GM11168 (cell line): ENCODE data around the gene RBM33.
"Not testable (repeated sequence)": the region's sequence is repeated elsewhere in the genome, so short reads cannot be mapped to it uniquely, and the experiment has no call there.

Experiments used
- in situ Hi-C: fragments of 300-500 bp; cut with MboI; formaldehyde crosslinking; loops from one replicate; pipeline ENCODE4 v1.12.0; 2022; ENCODE audit warnings: low sequenced_read_pairs; ENCODE audit not compliant: unreplicated experiment

Gene RBM33

DNA sequence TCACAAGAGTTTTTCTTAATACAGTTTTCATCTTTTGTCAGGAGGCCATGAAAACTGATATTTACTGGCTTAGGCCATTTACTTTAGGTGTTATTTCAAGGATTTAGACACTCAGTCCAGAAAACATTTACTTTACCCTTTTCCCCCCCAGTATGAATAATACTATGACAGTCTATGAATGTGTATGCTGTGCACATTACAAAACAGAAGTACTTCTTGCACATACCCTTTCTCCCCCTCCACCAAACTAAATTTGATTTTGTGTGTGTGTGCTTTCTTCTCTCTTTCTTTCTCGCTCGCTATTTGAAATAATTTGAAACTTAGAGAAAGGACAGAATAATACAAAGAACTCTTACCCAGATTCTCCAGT lies 41.3 kb downstream of the RBM33 start:
- in situ Hi-C loops = no loop called here

DNA sequence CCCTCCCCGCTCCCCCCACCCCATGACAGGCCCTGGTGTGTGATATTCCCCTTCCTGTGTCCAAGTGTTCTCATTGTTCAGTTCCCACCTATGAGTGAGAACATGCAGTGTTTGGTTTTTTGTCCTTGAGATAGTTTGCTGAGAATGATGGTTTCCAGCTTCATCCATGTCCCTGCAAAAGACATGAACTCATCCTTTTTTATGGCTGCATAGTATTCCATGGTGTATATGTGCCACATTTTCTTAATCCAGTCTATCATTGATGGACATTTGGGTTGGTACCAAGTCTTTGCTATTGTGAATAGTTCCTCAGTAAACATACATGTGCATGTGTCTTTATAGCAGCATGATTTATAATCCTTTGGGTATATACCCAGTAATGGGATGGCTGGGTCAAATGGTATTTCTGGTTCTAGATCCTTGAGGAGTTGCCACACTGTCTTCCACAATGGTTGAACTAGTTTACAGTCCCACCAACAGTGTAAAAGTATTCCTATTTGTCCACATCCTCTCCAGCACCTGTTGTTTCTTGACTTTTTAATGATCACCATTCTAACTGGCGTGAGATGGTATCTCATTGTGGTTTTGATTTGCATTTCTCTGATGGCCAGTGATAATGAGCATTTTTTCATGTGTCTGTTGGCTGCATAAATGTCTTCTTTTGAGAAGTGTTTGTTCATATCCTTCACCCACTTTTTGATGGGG lies 42.3 kb downstream of the RBM33 start:
- in situ Hi-C loops = not testable (repeated sequence)

DNA sequence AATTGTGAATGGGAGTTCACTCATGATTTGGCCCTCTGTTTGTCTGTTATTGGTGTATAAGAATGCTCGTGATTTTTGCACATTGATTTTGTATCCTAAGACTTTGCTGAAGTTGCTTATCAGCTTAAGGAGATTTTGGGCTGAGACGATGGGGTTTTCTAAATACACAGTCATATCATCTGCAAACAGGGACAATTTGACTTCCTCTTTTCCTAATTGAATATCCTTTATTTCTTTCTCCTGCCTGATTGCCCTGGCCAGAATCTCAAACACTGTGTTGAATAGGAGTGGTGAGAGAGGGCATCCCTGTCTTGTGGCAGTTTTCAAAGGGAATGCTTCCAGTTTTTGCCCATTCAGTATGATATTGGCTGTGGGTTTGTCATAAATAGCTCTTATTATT lies 43.8 kb downstream of the RBM33 start:
- in situ Hi-C loops = not testable (repeated sequence)

DNA sequence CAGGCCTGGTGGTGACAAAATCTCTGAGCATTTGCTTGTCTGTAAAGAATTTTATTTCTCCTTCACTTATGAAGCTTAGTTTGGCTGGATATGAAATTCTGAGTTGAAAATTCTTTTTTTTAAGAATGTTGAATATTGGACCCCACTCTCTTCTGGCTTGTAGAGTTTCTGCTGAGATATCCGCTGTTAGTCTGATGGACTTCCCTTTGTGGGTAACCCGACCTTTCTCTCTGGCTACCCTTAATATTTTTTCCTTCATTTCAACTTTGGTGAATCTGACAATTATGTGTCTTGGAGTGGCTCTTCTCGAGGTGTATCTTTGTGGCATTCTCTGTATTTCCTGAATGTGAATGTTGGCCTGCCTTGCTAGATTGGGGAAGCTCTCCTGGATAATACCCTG lies 46.2 kb downstream of the RBM33 start:
- in situ Hi-C loops = not testable (repeated sequence)

- in situ Hi-C loops = no loop called here
Observed at GRCh38 chr7:155692317-155692716, 47.9 kb downstream of the RBM33 start.

DNA sequence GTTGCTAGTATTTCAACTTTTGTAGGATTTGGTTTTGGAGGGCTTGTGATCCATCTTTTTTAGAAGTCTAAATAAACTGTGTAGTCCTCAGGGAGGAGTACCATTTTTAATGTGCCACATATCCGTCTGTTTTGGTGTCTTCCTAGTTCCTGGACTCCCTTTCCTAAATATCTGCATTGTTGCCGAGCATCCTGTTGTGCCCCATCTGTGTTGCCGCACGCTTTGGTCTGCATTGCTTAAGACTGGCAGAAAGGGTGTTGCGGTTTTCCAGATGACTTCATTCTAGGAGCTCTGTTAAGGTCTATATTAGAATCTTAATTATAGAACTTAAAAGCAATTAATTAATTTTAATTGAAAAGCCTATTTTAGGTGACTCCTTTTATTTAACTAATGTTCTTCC lies 49.4 kb downstream of the RBM33 start:
- in situ Hi-C loops = no loop called here

DNA sequence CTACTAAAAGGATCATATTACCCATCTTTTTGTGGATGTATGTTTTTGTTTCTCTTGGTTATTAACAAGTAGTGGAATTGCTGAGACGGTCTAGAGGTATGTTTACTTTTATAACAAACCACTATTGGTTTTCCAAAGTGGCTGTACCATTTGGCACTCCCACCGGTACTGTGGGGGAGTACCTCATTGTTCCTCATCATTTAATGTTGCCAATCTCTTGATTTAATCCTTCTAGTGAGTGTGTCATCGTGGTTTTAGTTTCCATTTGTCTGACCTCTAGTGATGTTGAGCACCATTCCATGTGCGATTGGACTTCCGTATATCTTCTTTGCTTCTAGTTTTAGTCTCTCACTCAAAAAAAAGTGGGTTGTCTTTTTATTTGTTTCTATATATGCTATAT lies 50.4 kb downstream of the RBM33 start:
- in situ Hi-C loops = no loop called here

- in situ Hi-C loops = no loop called here
Observed at GRCh38 chr7:155696747-155697146, 52.3 kb downstream of the RBM33 start.

GRCh38 chr7:155698633-155699032 lies 54.2 kb downstream of the RBM33 start:
- in situ Hi-C loops = no loop called here

GRCh38 chr7:155699180-155699579 lies 54.7 kb downstream of the RBM33 start:
- in situ Hi-C loops = no loop called here

DNA sequence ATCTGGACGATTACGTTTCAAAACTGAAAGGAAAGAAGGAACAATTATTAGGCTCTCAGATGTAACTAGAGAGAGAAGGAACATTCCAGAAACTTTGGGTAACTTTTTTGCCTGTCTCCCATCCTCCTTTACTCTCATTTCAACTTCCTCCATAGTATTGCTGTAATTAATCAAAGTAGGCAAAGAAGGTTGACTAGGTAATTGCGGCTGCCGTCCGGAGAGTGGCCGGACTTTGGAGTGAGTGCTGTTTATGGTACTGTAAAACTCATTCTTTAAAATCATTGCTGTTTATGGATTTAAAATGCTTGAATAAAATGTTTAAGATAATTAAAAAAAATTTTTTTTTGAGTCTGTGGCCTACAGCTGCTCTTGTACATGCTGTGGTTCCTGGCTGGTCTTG lies 56.4 kb downstream of the RBM33 start:
- in situ Hi-C loops = no loop called here

DNA sequence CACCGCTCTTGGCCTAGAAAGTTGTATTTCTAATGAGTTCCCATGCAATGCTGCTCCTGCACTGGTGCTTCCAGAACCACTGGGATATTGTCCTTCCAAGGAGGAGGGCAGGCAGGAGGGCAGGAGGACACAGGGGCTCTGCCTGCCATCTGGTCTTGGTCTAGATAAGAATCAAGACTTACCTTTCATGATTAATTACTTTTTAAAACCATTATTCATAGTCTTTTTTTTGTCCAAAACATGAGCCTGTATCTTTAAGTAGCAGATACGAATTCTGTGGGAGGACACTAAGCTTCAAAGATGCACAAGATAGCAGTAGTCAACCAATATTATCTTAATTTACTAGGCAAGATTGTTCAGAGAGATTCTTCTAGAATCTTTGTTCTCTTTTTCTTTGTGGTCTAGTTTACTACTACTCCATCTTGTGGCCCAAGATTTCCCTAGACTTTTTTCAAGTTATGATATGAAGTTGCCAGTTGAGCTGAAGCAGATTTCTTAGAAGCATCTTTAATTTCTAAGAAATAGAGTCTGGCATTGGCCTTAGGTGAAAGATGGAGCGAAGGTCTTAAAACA lies 57.6 kb downstream of the RBM33 start:
- in situ Hi-C loops = no loop called here

GRCh38 chr7:155702616-155703015 lies 58.2 kb downstream of the RBM33 start:
- in situ Hi-C loops = no loop called here

- in situ Hi-C loops = no loop called here
Observed at GRCh38 chr7:155705623-155706360, 61.3 kb downstream of the RBM33 start.

DNA sequence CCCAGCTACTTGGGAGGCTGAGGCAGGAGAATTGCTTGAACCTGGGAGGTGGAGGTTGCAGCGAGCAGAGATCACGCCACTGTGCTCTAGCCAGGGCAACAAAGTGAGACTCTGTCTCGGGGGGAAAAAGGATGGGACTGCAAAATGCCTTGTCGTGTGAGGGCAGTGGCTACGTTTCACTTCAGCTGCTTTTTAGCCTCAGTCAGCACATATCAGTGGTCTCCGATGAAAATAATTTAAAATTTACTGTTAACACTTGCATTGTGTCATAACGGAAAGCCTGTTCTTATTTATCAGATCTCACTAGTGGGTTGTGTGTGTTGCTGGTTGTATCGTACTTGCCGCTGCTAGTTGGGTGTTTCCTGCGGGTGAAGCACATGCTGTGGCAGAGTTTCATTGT lies 61.9 kb downstream of the RBM33 start:
- in situ Hi-C loops = no loop called here

GRCh38 chr7:155709453-155709852 lies 65.0 kb downstream of the RBM33 start:
- in situ Hi-C loops = no loop called here

- in situ Hi-C loops = no loop called here
Observed at GRCh38 chr7:155710031-155710430, 65.6 kb downstream of the RBM33 start.

- in situ Hi-C loops = no loop called here
Observed at GRCh38 chr7:155710530-155710929, 66.1 kb downstream of the RBM33 start.

GRCh38 chr7:155711081-155711480 lies 66.6 kb downstream of the RBM33 start:
- in situ Hi-C loops = no loop called here

GRCh38 chr7:155713384-155713783 lies 68.9 kb downstream of the RBM33 start:
- in situ Hi-C loops = no loop called here

DNA sequence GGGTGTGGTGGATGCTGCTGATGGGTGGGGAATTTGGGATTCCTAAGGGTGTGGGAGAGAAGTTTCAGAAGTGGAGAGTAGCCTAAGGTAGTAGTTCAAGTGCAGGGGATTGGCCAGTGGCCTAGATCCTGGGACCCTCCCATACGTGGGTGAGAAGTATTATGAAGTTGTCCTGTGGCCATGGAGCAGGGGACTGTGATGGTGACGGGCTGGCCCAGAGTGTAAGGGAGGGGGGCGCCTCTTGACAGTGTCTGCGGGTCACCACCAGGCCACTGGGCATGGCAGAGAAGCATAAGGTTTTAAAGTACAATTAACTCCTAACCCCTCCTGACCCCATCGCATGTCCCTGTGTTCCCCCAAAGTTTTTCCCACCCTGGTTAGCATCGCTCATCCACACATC lies 70.2 kb downstream of the RBM33 start:
- in situ Hi-C loops = no loop called here
